DND-41 (cell line): ENCODE data around the gene MICAL2.

Experiments
- CTCF ChIP-seq: IDR thresholded peaks from 2 replicates; pipeline ENCODE4 v1.5.1; 2012; ENCODE audit warnings: borderline replicate concordance, low read length, moderate library complexity, mild to moderate bottlenecking; ENCODE audit not compliant: poor library complexity, severe bottlenecking; ENCODE audit errors: extremely low read depth
- EZH2 ChIP-seq: IDR thresholded peaks from 3 replicates; pipeline ENCODE4 v1.6.1; 2012; ENCODE audit warnings: borderline replicate concordance, low read depth, mild to moderate bottlenecking, moderate library complexity, low read length, inconsistent platforms; ENCODE audit not compliant: severe bottlenecking

GRCh38 chr11:12066056-12066798, 44.2 kb upstream of the MICAL2 start:
- TF ChIP-seq CTCF (no peak), EZH2 (no peak)
